Dermis lymphatic vessel endothelial cell (primary cell): ENCODE results near the gene WFDC6. TPM values are rescaled to one million over a fixed set of nuclear protein-coding genes. Genes with fewer than 3 reads are reported as not detected.

Experiments
- total RNA-seq: library from RNA; depleted of rRNA; stranded (reverse); fragments of >200 nt; gene quantifications from 2 replicates; pipeline ENCODE4 v1.2.1, GENCODE V29; 2014

The WFDC6 gene
- total RNA-seq = not detected in 2 replicates

GRCh38 chr20:45539382-45539781 lies at the start of gene WFDC6:
Gene WFDC6, minus strand, starts transcription at chr20:45539482. Its CDS starts 75 bp downstream, at chr20:45539407.

GRCh38 chr20:45579184-45579583 lies 39.9 kb upstream of the WFDC6 start, which contains the start of gene WFDC8:
Gene WFDC8, minus strand, starts transcription at chr20:45579284. Its CDS starts 37 bp downstream, at chr20:45579247.

GRCh38 chr20:45547206-45547770 lies 8.0 kb upstream of the WFDC6 start, which contains the start of gene EPPIN:
Gene EPPIN, minus strand, starts transcription at chr20:45547401. Its CDS starts 44 bp downstream, at chr20:45547357.

GRCh38 chr20:45515147-45515913 lies 24.0 kb downstream of the WFDC6 start, which contains the start of gene SPINT3:
Gene SPINT3, minus strand, starts transcription at chr20:45515622. Its CDS starts 14 bp downstream, at chr20:45515608.

Other genes with a start within 250 kb of the WFDC6 start
- gene RBPJL, start 232.6 kb downstream of the WFDC6 start, total RNA-seq = not detected in 2 replicates
- gene MATN4, start 231.2 kb downstream of the WFDC6 start, total RNA-seq = under 0.01 TPM in 1 of 2 replicates, not detected in the other
- gene SDC4, start 191.1 kb downstream of the WFDC6 start, total RNA-seq = 26.6 and 54.9 TPM in 2 replicates
- 23.8 and 29.6 TPM in 2 replicates for gene SYS1, start 176.3 kb downstream of the WFDC6 start, total RNA-seq
- gene TP53TG5, start 161.2 kb downstream of the WFDC6 start, total RNA-seq = not detected in 2 replicates
- gene DBNDD2, start 131.2 kb downstream of the WFDC6 start, total RNA-seq = 6.8 and 10.9 TPM in 2 replicates
- gene PIGT, start 123.3 kb downstream of the WFDC6 start, total RNA-seq = 16.9 and 20.2 TPM in 2 replicates
- gene WFDC2, start 69.7 kb downstream of the WFDC6 start, total RNA-seq = not detected in 2 replicates
- gene SPINT3, start 23.9 kb downstream of the WFDC6 start, total RNA-seq = not detected in 2 replicates
- gene EPPIN, start 7.9 kb upstream of the WFDC6 start, total RNA-seq = not detected in 2 replicates
- gene WFDC8, start 39.8 kb upstream of the WFDC6 start, total RNA-seq = not detected in 2 replicates
- gene WFDC10A, start 90.3 kb upstream of the WFDC6 start, total RNA-seq = not detected in 2 replicates
- not detected in 2 replicates for gene WFDC9, start 91.8 kb upstream of the WFDC6 start, total RNA-seq
- not detected in 2 replicates for gene WFDC11, start 130.8 kb upstream of the WFDC6 start, total RNA-seq
- not detected in 2 replicates for gene WFDC13, start 162.6 kb upstream of the WFDC6 start, total RNA-seq
- gene WFDC10B, start 165.5 kb upstream of the WFDC6 start, total RNA-seq = not detected in 2 replicates
- not detected in 2 replicates for gene SPINT4, start 182.9 kb upstream of the WFDC6 start, total RNA-seq